H9 (cell line): ENCODE measurements around the gene PER2. TPM values are rescaled to one million over a fixed set of nuclear protein-coding genes. Genes with fewer than 3 reads are reported as not detected.

ENCODE experiments used
- DNase-seq: peaks from one replicate; pipeline ENCODE4 v3.0.0-alpha.2; 2017
- H2AFZ ChIP-seq: one replicate; pipeline ENCODE4 v1.6.1; 2013; ENCODE audit warnings: mild to moderate bottlenecking, low read length, control low read depth, moderate library complexity
- H2AK5ac ChIP-seq: 2 replicates; pipeline ENCODE4 v1.6.1; 2013; ENCODE audit warnings: low read length, control low read depth, mixed read lengths; ENCODE audit not compliant: insufficient read length
- H2BK120ac ChIP-seq: one replicate; pipeline ENCODE4 v1.6.1; 2013; ENCODE audit warnings: low read depth, mild to moderate bottlenecking, low read length, control low read depth, inconsistent platforms; ENCODE audit not compliant: poor library complexity, severe bottlenecking
- H2BK12ac ChIP-seq: 2 replicates; pipeline ENCODE4 v1.6.1; 2013; ENCODE audit warnings: low read length, control low read depth, mixed read lengths, low read depth; ENCODE audit not compliant: insufficient read length
- H2BK15ac ChIP-seq: 2 replicates; pipeline ENCODE4 v1.6.1; 2013; ENCODE audit warnings: low read depth, low read length, control low read depth
- H2BK20ac ChIP-seq: one replicate; pipeline ENCODE4 v1.6.1; 2013; ENCODE audit warnings: low read depth, mild to moderate bottlenecking, low read length, control low read depth, inconsistent platforms; ENCODE audit not compliant: poor library complexity, severe bottlenecking
- H2BK5ac ChIP-seq: 2 replicates; pipeline ENCODE4 v1.6.1; 2013; ENCODE audit warnings: low read length, control low read depth, mixed read lengths; ENCODE audit not compliant: insufficient read length
- H3K14ac ChIP-seq: 2 replicates; pipeline ENCODE4 v1.6.1; 2013; ENCODE audit warnings: low read length, control low read depth; ENCODE audit not compliant: insufficient read depth
- H3K18ac ChIP-seq: 2 replicates; pipeline ENCODE4 v1.6.1; 2013; ENCODE audit warnings: low read depth, mild to moderate bottlenecking, mixed read lengths, low read length, control low read depth; ENCODE audit not compliant: insufficient read length
- H3K23ac ChIP-seq: 2 replicates; pipeline ENCODE4 v1.6.1; 2013; ENCODE audit warnings: low read length, control low read depth, mixed read lengths, low read depth; ENCODE audit not compliant: insufficient read length
- H3K23me2 ChIP-seq: 2 replicates; pipeline ENCODE4 v1.6.1; 2013; ENCODE audit warnings: low read depth, mild to moderate bottlenecking, mixed read lengths, low read length, control low read depth; ENCODE audit not compliant: insufficient read length, poor library complexity, severe bottlenecking
- H3K27ac ChIP-seq: 2 replicates; pipeline ENCODE4 v1.5.1; 2013; ENCODE audit warnings: low read length, control low read depth, mixed read lengths, low read depth; ENCODE audit not compliant: insufficient read length
- H3K27me3 ChIP-seq: 2 replicates; pipeline ENCODE4 v1.6.1; 2013; ENCODE audit warnings: low read length, control low read depth, inconsistent platforms; ENCODE audit not compliant: insufficient read depth
- H3K4ac ChIP-seq: 2 replicates; pipeline ENCODE4 v1.6.1; 2013; ENCODE audit warnings: low read depth, mild to moderate bottlenecking, control low read depth, inconsistent platforms, low read length, moderate library complexity
- H3K4me1 ChIP-seq: 2 replicates; pipeline ENCODE4 v1.6.1; 2013; ENCODE audit warnings: low read length, control low read depth, inconsistent platforms; ENCODE audit not compliant: insufficient read depth
- H3K4me2 ChIP-seq: 2 replicates; pipeline ENCODE4 v1.6.1; 2013; ENCODE audit warnings: low read length, control low read depth, mixed read lengths; ENCODE audit not compliant: insufficient read length, insufficient read depth
- H3K56ac ChIP-seq: 2 replicates; pipeline ENCODE4 v1.6.1; 2013; ENCODE audit warnings: low read depth, mild to moderate bottlenecking, mixed read lengths, low read length, control low read depth; ENCODE audit not compliant: insufficient read length
- H3K79me1 ChIP-seq: 2 replicates; pipeline ENCODE4 v1.6.1; 2013; ENCODE audit warnings: low read depth, mild to moderate bottlenecking, moderate library complexity, low read length, control low read depth, inconsistent platforms; ENCODE audit not compliant: insufficient read depth, poor library complexity, severe bottlenecking
- H3K79me2 ChIP-seq: 2 replicates; pipeline ENCODE4 v1.6.1; 2013; ENCODE audit warnings: low read length, control low read depth, inconsistent platforms; ENCODE audit not compliant: insufficient read depth
- H3K9ac ChIP-seq: 2 replicates; pipeline ENCODE4 v1.6.1; 2013; ENCODE audit warnings: low read length, control low read depth, mixed read lengths; ENCODE audit not compliant: insufficient read length; ENCODE audit errors: extremely low read depth
- H3K9me3 ChIP-seq: one replicate; pipeline ENCODE4 v1.6.1; 2013; ENCODE audit warnings: low read depth, low read length, inconsistent platforms; ENCODE audit not compliant: control insufficient read depth
- H3T11ph ChIP-seq: one replicate; pipeline ENCODE4 v1.6.1; 2013; ENCODE audit warnings: mild to moderate bottlenecking, low read length, control low read depth, inconsistent platforms
- H4K20me1 ChIP-seq: one replicate; pipeline ENCODE4 v1.6.1; 2013; ENCODE audit not compliant: control insufficient read depth, insufficient read length, insufficient read depth
- H4K5ac ChIP-seq: 2 replicates; pipeline ENCODE4 v1.6.1; 2013; ENCODE audit warnings: low read depth, mild to moderate bottlenecking, mixed read lengths, low read length, control low read depth; ENCODE audit not compliant: insufficient read length
- H4K8ac ChIP-seq: replicated peaks from 2 replicates; pipeline ENCODE4 v1.6.1; 2013; ENCODE audit warnings: low read length, control low read depth, mixed read lengths, low read depth; ENCODE audit not compliant: insufficient read length
- H4K91ac ChIP-seq: 2 replicates; pipeline ENCODE4 v1.6.1; 2013; ENCODE audit warnings: low read depth, mild to moderate bottlenecking, moderate library complexity, mixed read lengths, low read length, control low read depth; ENCODE audit not compliant: insufficient read length
- H3K27ac Mint-ChIP-seq, 3 experiments: 2 replicates in 2 of 3; 3 replicates in 1 of 3; pipeline ENCODE4 v1.8.0; 2020 to 2021; ENCODE audit warnings: mixed read lengths in 3 of 3, mild to moderate bottlenecking in 1 of 3, moderate library complexity in 1 of 3
- H3K27me3 Mint-ChIP-seq: 2 replicates; pipeline ENCODE4 v1.8.0; 2021; ENCODE audit warnings: low read depth, mild to moderate bottlenecking, moderate library complexity, mixed read lengths
- H3K36me3 Mint-ChIP-seq, 3 experiments: 2 replicates in 2 of 3; 3 replicates in 1 of 3; pipeline ENCODE4 v1.8.0; 2020 to 2021; ENCODE audit warnings: low read depth in 3 of 3, mixed read lengths in 3 of 3; ENCODE audit not compliant: insufficient read depth in 1 of 3
- H3K4me1 Mint-ChIP-seq, 2 experiments: 2 replicates each; pipeline ENCODE4 v1.8.0; 2020; ENCODE audit warnings: mixed read lengths in 2 of 2
- H3K4me3 Mint-ChIP-seq, 2 experiments: 2 replicates in 1 of 2; 3 replicates in 1 of 2; pipeline ENCODE4 v1.8.0; 2020 to 2021; ENCODE audit warnings: mild to moderate bottlenecking in 2 of 2, mixed read lengths in 2 of 2, moderate library complexity in 1 of 2
- H3K9me3 Mint-ChIP-seq, 2 experiments: 2 replicates in 1 of 2; 3 replicates in 1 of 2; pipeline ENCODE4 v1.8.0; 2020; ENCODE audit warnings: mild to moderate bottlenecking in 2 of 2, mixed read lengths in 2 of 2, moderate library complexity in 1 of 2
- WGBS: extraction: QIAGEN DNeasy Blood & Tissue Kit; methylation state at CpG from one replicate; pipeline ENCODE4 v1.1.7; 2013; ENCODE audit warnings: missing lambda C conversion rate, low lambda C conversion rate, mixed read lengths; ENCODE audit not compliant: insufficient read length; ENCODE audit errors: extremely low coverage; 5-methylcytosine and 5-hydroxymethylcytosine counted together
- total RNA-seq: library from RNA; stranded (reverse); gene quantifications from 2 replicates; pipeline ENCODE4 v1.2.1, GENCODE V29; 2021
- TF ChIP-seq, protein P1 (sequence below): fragments of 200-600 bp; sonication (generic); conservative IDR thresholded peaks from 3 replicates; pipeline ENCODE4 v1.8.0; 2021; ENCODE audit warnings: antibody characterized with exemption, mild to moderate bottlenecking

The PER2 gene
- total RNA-seq, 1 experiment from 2014 or later, result 12.9 TPM

DNA sequence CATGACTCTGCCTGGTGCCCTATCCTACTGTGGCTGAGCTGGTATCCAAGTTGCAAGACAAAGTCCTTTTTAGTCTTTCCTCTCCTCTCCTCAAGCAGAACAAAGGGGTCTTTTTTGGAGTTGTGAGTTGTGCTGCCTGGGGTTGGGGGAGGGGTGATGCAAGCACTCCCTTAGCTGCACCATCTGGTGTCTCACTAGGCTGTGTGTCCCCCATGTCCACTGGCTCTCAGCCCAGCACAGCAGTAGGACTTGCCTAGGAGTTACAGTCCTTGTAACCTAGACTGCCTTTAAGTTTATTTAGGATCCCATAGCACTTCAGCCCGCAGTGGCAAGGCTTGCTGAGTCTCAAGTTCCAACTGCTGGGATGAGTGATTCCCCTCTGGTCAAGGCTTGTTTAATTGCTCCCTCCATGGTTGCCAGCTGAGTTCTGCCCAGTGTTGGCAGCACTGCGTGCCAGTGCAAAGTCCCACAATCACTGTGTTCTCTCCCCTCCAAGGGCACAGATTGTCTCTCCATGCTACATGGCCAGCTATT is 71.7 kb downstream of the PER2 start:
- no peak overlapping the region for H3K23ac ChIP-seq
- H3K4me1 ChIP-seq, result no peaks in the 10 kb centered on the region; the same call in 1 of the 2 replicates
- no peak overlapping the region for H3K4ac ChIP-seq
- no peak overlapping the region for H3K4me2 ChIP-seq
- Mint-ChIP-seq H3K27ac (peak overlapping the region in 1 of 3 experiments; percentile 66; a peak in 2 of 7 replicates), H3K4me3 (no peak overlapping the region; a peak in 1 of 5 replicates), H3K36me3 (no peaks in the 10 kb centered on the region; a peak in 1 of 7 replicates), H3K27me3 (peaks cover 30% of the 10 kb centered on the region), H3K9me3 (no peaks in the 10 kb centered on the region; a peak in 1 of 5 replicates), H3K4me1 (peaks cover 12 to 14% of the 10 kb centered on the region in 2 experiments)
- H3K27me3 ChIP-seq, result no peaks in the 10 kb centered on the region
- no peak overlapping the region for H3K18ac ChIP-seq
- H3K27ac ChIP-seq, result no peak overlapping the region
- no peaks in the 10 kb centered on the region for H3K23me2 ChIP-seq
- no peaks in the 10 kb centered on the region for H4K20me1 ChIP-seq
- no peak overlapping the region for H4K91ac ChIP-seq
- TF ChIP-seq, protein P1, sequence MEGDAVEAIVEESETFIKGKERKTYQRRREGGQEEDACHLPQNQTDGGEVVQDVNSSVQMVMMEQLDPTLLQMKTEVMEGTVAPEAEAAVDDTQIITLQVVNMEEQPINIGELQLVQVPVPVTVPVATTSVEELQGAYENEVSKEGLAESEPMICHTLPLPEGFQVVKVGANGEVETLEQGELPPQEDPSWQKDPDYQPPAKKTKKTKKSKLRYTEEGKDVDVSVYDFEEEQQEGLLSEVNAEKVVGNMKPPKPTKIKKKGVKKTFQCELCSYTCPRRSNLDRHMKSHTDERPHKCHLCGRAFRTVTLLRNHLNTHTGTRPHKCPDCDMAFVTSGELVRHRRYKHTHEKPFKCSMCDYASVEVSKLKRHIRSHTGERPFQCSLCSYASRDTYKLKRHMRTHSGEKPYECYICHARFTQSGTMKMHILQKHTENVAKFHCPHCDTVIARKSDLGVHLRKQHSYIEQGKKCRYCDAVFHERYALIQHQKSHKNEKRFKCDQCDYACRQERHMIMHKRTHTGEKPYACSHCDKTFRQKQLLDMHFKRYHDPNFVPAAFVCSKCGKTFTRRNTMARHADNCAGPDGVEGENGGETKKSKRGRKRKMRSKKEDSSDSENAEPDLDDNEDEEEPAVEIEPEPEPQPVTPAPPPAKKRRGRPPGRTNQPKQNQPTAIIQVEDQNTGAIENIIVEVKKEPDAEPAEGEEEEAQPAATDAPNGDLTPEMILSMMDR, result no peak
- H3K9ac ChIP-seq, result no peak overlapping the region
- H3K14ac ChIP-seq, result no peak overlapping the region
- no peaks in the 10 kb centered on the region for H3K79me2 ChIP-seq
- H3K9me3 ChIP-seq, result no peaks in the 10 kb centered on the region
- no peak overlapping the region for H2BK120ac ChIP-seq
- H2BK20ac ChIP-seq, result no peak overlapping the region
- H2BK12ac ChIP-seq, result no peak overlapping the region
- H2BK15ac ChIP-seq, result no peak overlapping the region
- no peak overlapping the region for H4K5ac ChIP-seq
- no peak overlapping the region for H3T11ph ChIP-seq
- H3K56ac ChIP-seq, result no peak overlapping the region
- no CpG with 5 or more reads among the region's 2 CpGs for WGBS
- no peak for DNase-seq
- no peak overlapping the region for H2AK5ac ChIP-seq
- H4K8ac ChIP-seq, result no peak overlapping the region
- no peak overlapping the region for H2BK5ac ChIP-seq
- H2AFZ ChIP-seq, result no peak overlapping the region
- H3K79me1 ChIP-seq, result no peaks in the 10 kb centered on the region
